ENCODE data around the gene CTNNBIP1.
"Not testable (repeated sequence)": the region's sequence is repeated elsewhere in the genome, so short reads cannot be mapped to it uniquely, and the experiment has no call there.

Gene CTNNBIP1

DNA sequence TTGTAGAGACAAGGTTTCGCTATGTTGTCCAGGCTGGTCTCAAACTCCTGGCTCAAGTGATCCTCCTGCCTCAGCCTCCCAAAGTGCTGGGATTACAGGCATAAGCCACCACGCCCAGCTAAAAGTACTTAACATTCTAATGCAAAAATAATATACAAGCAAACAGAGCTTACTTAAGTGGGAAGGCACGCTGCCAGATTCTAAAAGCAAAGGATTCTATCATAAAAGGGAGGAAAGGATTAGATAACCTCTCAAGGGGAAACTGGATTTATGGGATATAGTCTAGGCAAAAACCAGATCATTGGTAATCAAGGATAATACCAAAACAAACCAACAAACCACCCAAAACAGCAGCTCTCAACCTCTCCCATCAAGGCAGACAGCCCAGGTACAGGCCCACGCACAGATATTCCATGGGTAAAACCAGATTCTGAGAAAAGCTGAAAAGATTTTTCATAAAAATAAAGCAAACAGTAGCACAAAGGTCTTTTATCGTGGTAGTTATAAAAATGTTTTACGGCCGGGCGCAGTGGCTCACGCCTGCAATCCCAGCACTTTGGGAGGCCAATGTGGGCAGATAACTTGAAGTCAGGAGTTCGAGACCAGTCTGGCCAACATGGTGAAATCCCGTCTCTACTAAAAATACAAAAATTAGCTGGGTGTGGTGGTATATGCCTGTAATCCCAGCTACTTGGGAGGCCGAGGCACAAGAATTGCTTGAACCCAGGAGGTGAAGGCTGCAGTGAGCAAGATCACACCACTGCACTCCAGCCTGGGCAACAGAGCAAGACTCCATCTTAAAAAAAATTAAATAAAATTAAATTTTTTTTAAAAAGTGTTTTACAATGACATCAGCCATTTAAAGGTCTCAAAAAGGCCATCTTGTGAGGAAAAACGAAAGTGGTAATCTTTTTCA is 106.8 kb downstream of the CTNNBIP1 start:
- not testable (repeated sequence) for DNase-seq

DNA sequence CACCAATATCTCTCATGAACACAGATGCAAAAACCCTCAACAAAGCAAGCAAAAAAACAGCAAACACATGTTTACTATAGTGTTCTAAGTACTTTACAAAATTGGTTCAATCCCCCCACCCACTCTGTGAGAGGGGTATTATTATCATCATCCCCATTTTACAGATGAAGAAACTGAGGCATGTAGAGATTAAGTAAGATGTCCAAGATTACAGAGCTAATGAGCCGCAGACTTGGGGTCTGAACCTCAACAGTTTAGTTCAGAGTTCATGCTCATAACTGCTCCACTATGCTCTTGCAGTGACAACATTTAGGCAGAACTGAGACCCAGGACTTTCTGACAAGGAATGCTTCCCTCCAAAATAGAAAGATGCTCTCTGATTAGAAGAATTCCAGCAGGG is 108.2 kb downstream of the CTNNBIP1 start:
- DNase-seq = no peak
